ENCODE measurements around the gene ZC3H7A.
"Not testable (repeated sequence)": the region's sequence is repeated elsewhere in the genome, so short reads cannot be mapped to it uniquely, and the experiment has no call there.

DNA sequence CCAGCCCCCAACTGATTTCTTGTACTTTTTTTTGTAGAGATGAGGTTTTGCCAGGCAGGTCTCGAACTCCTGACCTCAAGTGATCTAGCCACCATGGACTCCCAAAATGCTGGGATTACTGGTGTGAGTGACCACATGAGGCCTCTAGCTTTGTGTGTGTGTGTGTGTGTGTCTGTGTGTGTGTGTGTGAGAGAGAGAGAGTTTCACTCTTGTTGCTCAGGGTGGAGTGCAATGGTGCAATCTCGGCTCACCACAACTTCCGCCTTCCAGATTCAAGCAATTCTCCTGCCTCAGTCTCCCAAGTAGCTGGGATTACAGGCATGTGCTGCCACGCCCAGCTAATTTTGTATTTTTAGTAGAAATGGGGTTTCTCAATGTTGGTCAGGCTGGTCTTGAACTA lies 17.7 kb upstream of the ZC3H7A start:
- TF ChIP-seq, protein P1, sequence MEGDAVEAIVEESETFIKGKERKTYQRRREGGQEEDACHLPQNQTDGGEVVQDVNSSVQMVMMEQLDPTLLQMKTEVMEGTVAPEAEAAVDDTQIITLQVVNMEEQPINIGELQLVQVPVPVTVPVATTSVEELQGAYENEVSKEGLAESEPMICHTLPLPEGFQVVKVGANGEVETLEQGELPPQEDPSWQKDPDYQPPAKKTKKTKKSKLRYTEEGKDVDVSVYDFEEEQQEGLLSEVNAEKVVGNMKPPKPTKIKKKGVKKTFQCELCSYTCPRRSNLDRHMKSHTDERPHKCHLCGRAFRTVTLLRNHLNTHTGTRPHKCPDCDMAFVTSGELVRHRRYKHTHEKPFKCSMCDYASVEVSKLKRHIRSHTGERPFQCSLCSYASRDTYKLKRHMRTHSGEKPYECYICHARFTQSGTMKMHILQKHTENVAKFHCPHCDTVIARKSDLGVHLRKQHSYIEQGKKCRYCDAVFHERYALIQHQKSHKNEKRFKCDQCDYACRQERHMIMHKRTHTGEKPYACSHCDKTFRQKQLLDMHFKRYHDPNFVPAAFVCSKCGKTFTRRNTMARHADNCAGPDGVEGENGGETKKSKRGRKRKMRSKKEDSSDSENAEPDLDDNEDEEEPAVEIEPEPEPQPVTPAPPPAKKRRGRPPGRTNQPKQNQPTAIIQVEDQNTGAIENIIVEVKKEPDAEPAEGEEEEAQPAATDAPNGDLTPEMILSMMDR (conservative IDR thresholded peaks at IDR 0.05 in 1 of 2, IDR thresholded peaks at IDR 0.05 in 1 of 2; ENCODE audit: low read depth in 1 of 2, low read length in 2 of 2): not testable (repeated sequence)
- not testable (repeated sequence) for TF ChIP-seq EZH2 (IDR thresholded peaks at IDR 0.05; ENCODE audit: low read length, missing control alignments)
